ENCODE data around the gene TKT. TPM values are rescaled to one million over a fixed set of nuclear protein-coding genes. Genes with fewer than 3 reads are reported as not detected.

Gene TKT
- polyA plus RNA-seq, 1 donor: 30.7 TPM

DNA sequence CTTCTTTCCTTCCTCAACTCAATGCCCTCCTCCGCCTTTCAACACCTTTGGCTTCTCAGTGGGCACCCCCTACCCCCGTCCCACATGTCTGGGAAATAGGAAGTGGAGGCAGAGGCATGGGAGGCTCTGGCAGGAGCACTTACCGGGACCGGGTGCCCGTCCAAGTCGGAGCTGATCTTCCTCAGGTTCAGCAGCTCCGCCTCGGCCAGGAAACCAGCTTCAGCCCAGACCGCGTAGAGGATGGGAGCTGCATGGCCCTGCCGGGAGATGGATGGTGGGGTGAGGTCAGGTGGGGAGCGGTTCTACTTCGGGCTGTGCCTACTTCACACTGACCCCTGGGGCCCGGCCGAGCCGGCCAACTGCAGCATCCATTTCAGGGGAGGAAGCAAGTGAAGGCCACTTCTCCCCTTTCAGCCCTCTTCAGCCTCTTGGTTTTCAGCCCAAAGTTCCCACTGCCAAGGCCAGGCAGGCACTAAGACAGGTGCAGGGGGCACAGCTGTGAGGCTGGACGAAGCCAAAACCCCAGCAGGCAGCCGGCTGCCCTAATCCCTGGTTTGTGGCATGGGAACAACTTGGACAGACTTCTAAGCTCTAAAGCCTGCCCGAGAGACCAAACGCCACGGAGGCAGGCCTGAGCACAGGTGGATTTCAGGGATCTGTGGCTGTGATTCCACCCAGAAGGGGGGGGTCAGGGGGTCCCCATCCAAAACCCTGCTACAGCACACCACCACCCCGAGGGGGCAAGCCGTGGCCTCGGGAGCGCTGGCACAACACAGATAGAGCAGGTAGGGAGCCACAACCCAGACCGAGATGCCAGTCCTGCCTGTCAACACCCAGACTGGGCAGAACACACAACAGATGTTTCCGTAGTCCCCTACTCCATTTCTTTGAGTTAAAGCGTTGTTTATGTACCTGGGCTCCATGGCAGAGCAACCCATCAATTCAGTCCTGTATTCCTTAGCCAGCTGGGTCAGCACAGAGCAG lies 14.5 kb downstream of the TKT start:
- DNase-seq (ENCODE audit: low read depth): no peak

DNA sequence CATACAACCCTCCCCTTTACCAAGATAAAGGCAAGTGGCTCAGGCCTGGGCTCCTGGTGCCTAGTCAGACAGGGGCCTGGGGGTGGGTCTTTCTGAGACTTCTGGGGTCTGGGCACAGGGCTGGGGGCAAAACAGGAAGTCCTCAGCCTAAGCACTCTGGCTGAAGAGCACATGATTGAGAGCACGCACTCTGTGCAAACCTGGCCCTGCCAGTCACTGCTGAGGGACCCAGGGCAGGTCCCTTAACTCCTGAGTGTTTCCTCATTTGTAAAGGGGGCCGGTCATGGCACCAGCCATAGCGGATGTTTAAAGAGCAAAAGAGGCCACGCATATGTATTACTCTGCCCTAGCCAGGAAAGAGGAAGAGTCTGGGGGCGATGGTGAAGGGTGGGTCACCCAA lies 16.0 kb downstream of the TKT start:
- no peak for DNase-seq (ENCODE audit: low read depth)

DNA sequence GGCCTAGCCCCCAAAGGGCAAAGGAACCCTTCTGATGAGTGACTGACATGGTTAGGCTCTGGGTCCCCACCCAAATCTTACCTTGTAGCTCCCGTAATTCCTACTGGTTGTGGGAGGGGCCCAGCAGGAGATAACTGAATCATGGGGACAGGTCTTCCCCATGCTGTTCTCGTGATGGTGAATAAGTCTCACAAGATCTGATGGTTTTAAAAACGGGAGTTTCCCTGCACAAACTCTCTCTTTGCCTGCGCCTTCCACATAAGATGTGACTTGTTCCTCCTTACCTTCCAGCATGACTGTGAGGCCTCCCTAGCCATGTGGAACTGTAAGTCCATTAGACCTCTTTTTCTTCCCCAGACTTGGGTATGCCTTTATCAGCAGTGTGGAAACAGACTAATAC lies 16.9 kb downstream of the TKT start:
- no peak for DNase-seq (ENCODE audit: low read depth)

DNA sequence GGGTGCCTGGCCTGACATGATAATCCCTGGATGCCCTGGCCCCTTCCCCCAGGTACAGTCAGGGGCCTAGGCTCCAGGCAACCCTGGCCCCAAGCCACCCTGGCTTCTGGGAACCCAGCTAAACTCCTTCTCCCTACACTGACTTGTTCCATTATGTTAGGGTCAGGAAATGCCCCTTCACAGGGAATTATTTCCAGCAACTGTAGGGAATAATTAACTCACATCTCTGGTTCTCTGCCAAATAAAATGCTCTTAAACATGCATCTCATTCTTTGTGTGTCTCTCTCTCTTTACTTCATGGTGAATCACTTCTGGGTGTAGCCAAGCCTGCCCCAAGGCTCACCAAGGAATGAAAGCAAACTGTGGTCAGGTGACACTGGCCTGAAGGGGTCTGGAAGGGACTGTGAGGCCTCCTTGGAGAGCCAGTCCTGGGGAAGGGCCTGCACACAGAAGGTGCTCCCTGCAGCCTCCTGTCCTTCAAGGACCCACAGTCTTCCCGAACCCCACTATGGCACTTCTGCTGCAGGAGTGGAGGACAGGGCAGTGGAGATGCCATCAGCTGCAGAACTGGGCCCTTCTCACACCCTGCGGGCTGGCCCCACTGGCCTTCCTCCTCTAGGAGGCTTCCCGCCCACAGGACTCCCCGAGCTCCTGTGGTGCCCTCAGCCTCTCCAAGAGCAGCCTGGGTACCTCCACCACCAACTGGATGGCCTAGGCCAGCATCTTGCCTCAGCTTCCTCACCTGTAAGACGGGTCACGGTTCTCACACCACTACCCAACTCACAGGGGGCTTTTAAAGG lies 17.6 kb downstream of the TKT start:
- no peak for DNase-seq (ENCODE audit: low read depth)

DNA sequence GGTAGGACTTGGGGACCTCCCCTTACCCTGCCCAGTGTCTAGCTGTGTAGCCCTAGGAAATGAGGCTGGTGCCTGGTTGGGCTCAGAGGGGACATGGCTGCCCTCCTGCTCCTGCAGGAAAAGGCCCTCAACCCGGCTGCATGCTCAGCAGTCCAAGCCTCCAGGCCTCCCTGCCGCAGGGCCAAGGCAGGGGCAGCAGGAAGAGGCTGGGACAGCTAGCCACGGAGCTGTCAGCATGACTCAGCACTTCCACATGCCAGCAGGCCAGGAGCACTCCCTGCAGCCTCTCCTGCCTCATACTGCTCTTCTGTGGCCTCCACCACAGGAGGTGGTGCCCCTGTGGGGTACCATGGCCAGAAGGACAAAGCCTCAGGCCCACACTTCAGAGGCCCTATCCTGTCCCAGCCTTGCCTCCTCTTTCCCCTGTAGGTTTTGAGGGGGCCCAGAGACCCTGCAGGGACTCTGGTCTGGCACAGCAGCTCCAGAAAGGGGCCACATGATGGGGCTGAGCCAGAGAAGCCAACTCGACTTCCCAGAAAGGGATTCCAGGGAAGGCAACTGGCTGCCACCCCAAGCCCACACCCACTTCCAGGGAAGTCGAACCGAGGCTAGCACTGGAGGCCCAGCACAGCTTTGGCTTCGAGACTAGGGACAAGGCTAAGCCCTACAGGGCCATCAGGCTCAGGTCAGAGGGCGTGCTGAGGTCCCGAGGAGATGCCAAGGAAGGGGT lies 19.5 kb downstream of the TKT start:
- no peak for DNase-seq (ENCODE audit: low read depth)

DNA sequence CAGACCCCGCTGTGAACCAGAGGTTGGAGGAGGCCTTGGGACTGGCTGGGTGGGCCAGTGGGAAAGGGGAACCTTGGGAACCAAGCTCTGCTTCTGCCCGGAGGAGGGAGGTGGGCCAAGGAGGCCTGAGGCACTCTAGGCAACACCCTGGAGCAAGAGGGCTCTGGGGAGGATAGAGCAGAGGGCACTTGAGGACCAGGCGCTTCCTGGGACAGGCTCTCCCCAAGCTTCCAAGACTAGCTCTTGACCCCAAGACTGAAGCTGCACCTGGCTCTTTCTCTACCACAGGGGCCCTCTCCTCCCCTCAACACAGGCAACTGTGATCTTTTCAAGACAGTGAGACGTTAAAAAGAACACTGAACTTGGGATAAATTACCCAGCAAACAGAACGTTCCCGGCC lies 20.3 kb downstream of the TKT start:
- DNase-seq (ENCODE audit: low read depth): no peak

DNA sequence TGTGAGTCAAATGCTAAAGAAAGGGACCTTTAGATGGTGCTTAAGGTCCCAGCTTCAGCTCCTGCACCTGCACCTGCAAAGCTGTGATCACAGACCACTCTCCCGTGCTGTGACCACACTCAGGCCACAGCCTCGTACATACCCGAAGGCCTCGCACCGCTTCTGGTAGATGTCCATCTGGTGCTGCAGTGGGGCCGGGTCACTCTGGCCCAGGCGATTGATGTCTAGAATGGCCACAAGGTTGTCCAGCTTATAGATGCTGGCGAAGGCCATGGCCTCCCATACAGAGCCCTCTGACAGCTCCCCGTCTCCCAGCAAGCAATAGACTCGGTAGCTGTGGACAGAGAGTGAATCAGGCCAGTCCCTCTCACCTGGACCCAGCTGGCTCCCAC lies 21.0 kb downstream of the TKT start:
- DNase-seq (ENCODE audit: low read depth): no peak

DNA sequence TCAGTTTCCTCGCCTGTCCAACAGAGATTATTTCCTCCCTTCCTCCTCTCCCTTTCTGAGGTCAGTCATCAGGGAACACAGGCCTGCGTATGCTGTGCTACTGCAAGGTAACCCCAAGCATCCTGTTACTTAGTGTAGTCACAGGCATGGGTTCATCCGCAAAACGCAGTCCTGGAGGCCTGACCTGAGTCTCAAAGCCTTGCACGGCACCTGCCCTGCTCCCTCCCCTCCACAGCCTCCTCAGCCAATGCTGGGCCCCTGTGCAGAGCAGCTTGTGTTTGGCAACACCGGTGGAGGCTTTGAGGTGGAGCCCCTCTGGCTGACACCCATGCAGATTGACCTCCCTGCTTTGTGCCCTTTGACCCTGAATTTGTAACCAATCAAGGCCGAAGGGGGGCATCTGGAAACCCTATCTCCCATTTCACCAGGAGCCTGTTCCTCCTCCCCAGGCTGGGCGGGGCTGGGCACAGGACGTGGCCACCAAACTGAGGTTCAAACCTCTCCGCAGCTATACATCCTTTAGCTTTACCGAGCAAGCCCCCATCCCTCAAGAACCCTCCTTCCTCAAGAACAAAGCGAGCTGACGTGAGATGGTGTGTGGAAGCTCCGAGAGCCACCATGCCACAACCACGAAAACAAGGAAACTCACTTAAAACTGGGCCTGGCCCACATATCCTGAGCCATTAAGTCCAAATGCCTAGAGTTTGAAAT lies 21.5 kb downstream of the TKT start:
- DNase-seq (ENCODE audit: low read depth): no peak

DNA sequence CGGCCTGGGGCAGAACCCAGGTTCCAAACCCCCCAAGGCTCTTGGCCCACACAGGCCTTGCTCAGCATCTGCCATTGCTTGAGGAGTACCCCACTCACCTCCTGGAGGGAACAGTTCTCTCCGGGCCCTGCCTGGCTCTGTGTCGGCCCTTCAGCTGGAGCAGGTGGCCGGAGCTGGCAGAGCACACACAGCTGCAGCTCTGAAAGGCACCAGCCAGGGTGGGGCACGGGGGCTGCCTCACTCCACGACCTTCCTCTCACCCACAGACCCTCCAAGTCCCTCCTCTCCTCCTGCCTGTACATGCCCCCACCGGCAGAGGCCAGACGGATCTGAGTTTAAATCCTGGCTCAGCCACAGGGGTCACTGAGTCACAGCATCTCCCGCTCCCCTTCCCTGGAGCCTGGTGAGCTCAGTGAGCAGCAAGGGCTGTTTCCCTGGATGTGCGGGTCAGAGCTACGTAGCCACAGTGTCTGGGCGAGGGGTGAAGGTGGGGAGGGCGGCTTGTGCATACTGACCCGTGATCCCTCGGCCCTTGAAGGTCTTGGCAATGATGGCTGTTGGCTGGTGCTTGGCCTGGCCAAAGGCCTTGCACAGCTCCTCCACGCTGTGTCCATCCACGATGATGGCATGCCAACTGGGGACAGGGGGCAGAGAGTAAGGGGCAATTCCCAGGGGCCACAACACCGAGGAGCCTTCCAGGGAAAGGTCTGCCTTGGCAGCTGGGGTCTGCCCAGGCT lies 23.0 kb downstream of the TKT start:
- DNase-seq (ENCODE audit: low read depth): no peak

DNA sequence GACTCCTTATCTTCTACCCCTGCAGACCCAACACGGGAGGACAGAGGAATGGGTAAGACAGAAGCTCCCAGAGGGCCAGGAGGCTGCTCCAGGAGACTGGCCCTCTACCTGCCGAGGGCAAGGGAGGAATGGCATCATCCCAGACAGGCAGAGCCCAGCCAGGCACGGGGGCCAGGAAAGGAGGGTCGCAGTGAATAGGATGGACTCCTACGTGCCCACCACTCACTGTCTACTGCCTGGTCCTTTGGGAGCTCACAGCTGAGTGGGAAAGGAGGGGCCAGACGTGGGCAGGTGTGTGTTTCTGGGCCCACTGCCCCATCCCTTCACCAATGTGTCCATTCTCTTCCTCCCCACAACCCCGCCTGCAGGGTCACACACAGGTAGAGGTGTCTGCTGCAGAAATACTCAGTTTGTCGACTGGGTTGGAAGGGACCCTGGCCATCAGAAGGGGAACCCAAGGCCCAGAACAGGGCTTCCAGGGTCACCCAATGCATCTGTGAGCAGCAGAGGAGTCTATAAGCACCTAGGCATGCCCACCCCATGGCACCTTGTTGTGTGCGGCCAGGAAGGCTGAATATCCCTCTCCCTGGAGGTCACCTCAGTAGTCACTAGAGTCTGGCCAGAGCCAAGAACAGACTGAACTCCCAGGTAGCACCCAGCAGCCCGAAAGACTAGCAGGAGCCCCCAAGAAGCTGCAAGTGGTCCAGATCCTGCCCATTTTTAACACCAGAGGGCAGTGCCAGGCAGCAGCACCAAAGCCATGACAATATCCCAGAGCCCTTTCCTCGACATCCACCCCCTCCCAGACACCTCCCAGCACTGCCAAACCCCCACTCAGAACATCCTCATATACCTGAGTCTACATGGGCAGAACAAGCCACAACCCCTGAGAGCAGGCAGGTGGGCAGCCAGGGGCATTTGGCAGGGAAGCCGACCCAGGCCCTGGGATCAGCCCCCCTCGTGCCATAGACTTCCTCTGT lies 24.0 kb downstream of the TKT start:
- DNase-seq (ENCODE audit: low read depth): no peak

DNA sequence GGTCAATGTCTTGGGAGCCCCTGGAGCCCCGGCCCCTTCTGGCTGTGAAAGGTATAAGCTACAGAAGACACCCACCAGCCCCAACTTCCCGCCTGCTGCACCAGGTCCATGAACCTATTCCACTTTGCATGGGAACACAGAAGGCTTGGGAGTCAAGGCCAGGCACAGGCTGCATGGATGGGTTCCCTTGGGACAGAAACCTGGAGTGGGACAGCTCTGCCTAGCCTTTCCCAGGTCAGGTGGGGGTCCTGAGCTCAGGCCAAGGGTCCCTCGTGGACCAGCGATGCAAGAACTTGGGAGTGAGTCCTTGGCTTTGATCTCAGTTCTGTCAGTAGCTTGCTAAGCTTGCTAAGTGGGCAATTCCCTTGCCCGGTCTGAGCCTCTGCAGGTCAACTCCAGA lies 25.0 kb downstream of the TKT start:
- no peak for DNase-seq (ENCODE audit: low read depth)

DNA sequence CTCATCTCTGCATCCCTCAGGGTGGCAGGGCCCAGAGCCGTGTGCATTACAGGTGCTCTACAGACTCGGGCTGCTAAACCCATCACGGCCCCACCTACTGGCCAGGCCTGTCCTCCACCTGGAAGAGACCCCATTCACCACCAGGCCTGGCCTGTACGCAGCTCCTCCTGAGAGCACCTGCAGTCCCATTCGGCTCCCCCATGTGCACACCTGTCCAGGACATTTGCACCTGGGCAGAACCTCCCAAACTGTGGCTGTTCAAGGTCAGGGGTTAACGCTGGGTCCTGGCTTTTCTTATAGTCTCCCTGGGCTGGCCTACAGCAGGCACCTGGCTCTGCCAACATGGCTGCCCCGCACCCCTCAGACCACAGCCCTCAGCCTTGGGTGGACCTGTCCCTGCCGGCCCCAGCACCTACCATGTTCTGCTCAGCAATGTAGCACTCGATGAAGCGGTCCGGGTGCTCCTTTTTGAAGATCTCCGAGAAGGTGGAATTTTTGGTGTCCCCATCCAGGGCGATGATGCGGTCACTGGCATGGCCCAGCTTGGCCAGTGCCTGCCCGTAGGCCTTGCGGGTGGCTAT lies 25.7 kb downstream of the TKT start:
- DNase-seq (ENCODE audit: low read depth): no peak

DNA sequence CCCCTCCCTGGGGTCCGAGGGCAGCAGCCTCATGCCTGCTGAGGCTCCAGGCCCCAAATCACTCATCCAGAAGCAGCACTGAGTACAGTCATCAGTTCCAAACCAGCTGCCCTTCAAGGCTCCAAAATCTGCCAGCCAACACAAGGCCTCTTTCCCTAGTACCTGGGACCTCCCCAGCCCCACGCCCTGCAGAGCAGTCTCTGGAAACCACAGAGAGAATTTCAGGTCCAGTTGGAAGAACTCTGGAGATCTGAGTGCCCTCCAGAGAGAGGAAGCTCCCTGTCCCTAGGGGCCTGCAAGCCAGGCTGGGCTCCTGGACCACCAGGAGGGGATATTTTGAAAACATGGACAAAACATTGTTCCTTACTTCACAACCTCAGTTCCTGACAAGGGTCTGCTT lies 26.2 kb downstream of the TKT start:
- no peak for DNase-seq (ENCODE audit: low read depth)

DNA sequence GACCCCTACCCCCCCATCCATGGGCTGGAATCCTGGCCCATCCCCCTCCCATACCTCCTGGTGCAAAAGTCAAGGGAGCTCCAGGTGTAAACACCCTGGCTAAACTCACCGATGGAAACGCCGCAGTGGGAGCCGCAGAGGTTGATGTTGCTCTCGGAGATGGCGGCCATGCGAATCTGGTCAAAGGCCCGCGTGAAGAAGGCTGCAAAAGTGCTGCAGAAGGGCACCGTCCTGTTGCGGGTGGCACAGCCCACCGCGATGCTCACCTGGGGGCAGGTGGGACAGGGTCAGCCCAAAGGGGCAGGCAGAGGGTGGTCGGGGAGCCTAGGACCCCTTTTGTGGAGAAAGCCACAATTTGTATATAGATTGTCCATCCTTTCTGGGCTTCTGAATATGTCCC lies 26.7 kb downstream of the TKT start:
- no peak for DNase-seq (ENCODE audit: low read depth)

DNA sequence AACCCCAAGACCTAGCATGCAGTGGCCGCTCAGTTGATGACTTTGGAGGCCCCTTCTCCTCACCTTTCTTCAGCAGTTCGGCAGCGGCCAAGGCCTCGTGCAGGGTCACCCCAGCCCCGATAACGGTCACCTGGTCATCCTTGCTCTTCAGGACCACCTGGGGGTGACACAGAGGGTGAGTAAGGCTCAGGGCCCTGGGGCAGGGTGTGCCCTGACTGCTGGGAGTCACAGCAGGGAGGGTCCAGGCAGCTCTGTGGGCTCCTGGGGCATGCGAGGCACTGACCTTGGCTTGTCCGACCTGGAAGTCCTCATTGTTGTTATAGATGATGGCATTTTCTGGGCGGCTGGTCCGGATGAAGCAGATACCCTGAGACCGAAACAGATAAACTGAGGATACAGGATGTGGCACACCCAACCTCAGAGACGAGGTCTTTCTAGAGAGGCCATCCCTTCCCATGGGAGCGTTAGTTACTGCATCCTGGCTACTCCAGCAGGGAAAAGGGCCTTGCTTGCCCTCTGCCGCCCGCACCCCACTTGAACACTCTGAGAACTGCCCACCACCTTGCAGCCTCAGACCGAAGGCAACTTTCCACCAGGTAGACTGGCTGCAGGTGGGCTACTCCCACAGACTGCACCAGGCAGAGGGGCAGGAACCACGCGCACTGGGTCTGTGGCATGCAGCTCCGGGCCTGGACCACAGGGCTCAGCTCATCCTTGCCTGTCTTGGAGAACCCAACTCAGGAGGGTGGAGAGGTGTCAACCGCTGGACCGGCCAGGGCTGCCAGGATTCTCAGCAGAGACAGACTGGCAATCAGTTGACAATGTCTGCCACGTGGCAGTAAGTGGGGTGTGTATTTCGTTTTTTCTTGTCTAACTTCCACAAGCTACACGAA lies 27.6 kb downstream of the TKT start:
- DNase-seq (ENCODE audit: low read depth): no peak

DNA sequence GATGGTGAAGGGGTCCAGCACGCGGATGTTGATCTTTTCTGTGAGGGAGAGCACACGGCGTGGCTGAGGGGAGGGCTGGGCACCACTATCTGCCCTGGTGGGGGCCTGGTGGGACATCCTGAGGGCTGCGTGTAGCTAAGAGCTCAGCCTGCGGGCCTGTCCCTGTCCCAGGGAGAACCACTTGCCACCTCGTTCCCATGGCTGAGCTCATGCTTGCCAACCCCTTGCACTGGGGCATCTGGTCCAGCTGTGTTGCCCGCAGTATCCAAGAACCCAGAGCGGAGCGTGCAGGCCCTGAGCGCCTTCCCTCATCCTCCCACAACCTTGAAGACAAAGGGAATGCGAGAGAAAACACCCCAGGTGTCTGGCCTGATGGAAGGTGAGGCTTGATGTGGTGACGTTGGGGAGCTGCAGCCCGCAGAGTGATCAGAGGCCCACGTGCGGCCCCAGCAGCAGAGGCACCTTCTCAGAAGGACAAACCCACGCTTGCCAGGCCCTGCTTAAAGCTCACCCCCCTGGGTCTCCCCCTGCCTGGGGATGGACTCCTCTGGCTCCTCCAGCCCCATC lies 28.9 kb downstream of the TKT start:
- DNase-seq (ENCODE audit: low read depth): no peak

DNA sequence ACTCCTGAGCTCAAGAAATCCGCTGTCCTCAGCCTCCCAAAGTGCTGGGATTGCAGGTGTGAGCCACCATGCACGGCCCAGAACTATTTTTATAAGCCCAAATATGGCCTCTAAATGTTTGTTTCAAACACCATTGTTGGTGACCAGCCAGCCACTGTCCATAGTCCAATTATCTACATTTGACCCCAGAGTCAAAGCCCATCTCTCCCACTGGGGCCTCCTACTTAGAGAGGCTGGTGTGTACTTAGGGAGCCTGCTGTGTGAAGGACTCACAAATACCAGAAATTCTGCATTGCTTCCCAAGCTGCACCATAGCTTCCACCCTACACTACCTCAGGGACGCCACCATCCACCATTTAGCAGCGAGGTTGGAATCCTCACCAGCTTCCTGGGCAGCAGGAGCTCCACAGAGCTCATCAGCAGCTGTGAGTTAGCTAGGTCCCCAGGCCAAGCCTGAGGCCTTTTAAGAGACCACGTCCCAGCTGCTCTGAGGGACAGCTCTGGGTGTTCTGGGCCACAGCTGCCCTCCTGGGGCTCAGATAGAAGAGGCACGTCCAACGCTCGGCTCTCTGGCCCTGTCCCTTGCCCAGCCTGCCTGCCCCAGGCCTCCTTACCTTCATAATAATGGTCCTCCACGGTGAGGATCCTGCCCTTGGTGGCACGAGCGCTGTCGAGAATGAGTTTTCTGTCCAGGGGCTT lies 29.5 kb downstream of the TKT start:
- no peak for DNase-seq (ENCODE audit: low read depth)
